PFSK-1 (cell line): ENCODE measurements around the gene FOXP3.

Experiments used
- FOXP2 ChIP-seq: optimal IDR thresholded peaks from 2 replicates; pipeline ENCODE3; 2011; ENCODE audit warnings: borderline replicate concordance, control low read depth, inconsistent platforms; ENCODE audit not compliant: insufficient read depth; ENCODE audit errors: extremely low read length, extremely low read depth
- POLR2AphosphoS5 ChIP-seq: IDR thresholded peaks from 2 replicates; pipeline ENCODE4 v1.6.1; 2012; ENCODE audit warnings: low read depth, mild to moderate bottlenecking, control low read depth, low read length, moderate library complexity
- REST ChIP-seq, 2 experiments: IDR thresholded peaks; 2 replicates each; pipeline versions ENCODE4 v1.6.1 to v1.8.0; 2011 to 2012; ENCODE audit warnings: low read depth in 2 of 2, low read length in 2 of 2, control low read depth in 1 of 2, inconsistent platforms in 1 of 2, mild to moderate bottlenecking in 1 of 2, moderate library complexity in 1 of 2; ENCODE audit not compliant: insufficient read depth in 1 of 2
- SIN3A ChIP-seq: IDR thresholded peaks from 2 replicates; pipeline ENCODE4 v1.6.1; 2012; ENCODE audit warnings: mild to moderate bottlenecking, low read length, moderate library complexity, borderline replicate concordance; ENCODE audit not compliant: insufficient read depth
- TAF1 ChIP-seq: IDR thresholded peaks from 2 replicates; pipeline ENCODE4 v1.6.1; 2012; ENCODE audit warnings: low read length, control low read depth, borderline replicate concordance; ENCODE audit not compliant: insufficient read depth

Gene FOXP3

GRCh38 chrX:49233887-49234555 lies 30.5 kb downstream of the FOXP3 start:
- no peak for TF ChIP-seq SIN3A
- no peak for TF ChIP-seq REST (IDR thresholded peaks at IDR 0.05; ENCODE audit: insufficient read depth in 1 of 2, low read depth in 2 of 2, low read length in 2 of 2)
- TF ChIP-seq FOXP2: no peak
- no peak for TF ChIP-seq POLR2AphosphoS5
- no peak for TF ChIP-seq TAF1

GRCh38 chrX:49233176-49233575 lies 31.3 kb downstream of the FOXP3 start, which contains the start of gene CACNA1F:
CACNA1F (minus strand) TSS chrX:49233340; CDS start chrX:49233309, 31 bp downstream.
- TF ChIP-seq FOXP2: no peak

GRCh38 chrX:49232525-49232924 lies 32.0 kb downstream of the FOXP3 start:
- no peak for TF ChIP-seq REST (IDR thresholded peaks at IDR 0.05; ENCODE audit: insufficient read depth in 1 of 2, low read depth in 2 of 2, low read length in 2 of 2)

- TF ChIP-seq TAF1: no peak
- TF ChIP-seq SIN3A: no peak
Observed at GRCh38 chrX:49231333-49232000, 33.0 kb downstream of the FOXP3 start.

GRCh38 chrX:49230500-49231232 lies 33.8 kb downstream of the FOXP3 start:
- TF ChIP-seq TAF1 (no peak), REST (IDR thresholded peaks at IDR 0.05; ENCODE audit: insufficient read depth in 1 of 2, low read depth in 2 of 2, low read length in 2 of 2) (no peak), SIN3A (no peak), POLR2AphosphoS5 (no peak), FOXP2 (no peak)

GRCh38 chrX:49228185-49228584 lies 36.3 kb downstream of the FOXP3 start:
- TF ChIP-seq SIN3A (no peak), POLR2AphosphoS5 (no peak), REST (IDR thresholded peaks at IDR 0.05; ENCODE audit: insufficient read depth in 1 of 2, low read depth in 2 of 2, low read length in 2 of 2) (no peak), FOXP2 (no peak), TAF1 (no peak)
